ENCODE results near the gene TOR4A.

Gene TOR4A

GRCh38 chr9:137234055-137234697 is 43.4 kb upstream of the TOR4A start:
- Histone ChIP-seq H3K9me3 (ENCODE audit: severe bottlenecking) (no peaks in the 10 kb centered on the region), H3K27me3 (ENCODE audit: insufficient read depth, low read depth, severe bottlenecking) (no peaks in the 10 kb centered on the region), H3K36me3 (no peaks in the 10 kb centered on the region), H3K4me3 (ENCODE audit: low read depth, low read length) (no peak overlapping the region), H3K27ac (no peak overlapping the region)
- TF ChIP-seq CTCF (IDR thresholded peaks at IDR 0.05; ENCODE audit: low read depth, low read length): no peak
- DNase-seq: no peak

GRCh38 chr9:137234758-137235423 is 42.6 kb upstream of the TOR4A start:
- TF ChIP-seq CTCF (IDR thresholded peaks at IDR 0.05; ENCODE audit: low read depth, low read length): no peak

DNA sequence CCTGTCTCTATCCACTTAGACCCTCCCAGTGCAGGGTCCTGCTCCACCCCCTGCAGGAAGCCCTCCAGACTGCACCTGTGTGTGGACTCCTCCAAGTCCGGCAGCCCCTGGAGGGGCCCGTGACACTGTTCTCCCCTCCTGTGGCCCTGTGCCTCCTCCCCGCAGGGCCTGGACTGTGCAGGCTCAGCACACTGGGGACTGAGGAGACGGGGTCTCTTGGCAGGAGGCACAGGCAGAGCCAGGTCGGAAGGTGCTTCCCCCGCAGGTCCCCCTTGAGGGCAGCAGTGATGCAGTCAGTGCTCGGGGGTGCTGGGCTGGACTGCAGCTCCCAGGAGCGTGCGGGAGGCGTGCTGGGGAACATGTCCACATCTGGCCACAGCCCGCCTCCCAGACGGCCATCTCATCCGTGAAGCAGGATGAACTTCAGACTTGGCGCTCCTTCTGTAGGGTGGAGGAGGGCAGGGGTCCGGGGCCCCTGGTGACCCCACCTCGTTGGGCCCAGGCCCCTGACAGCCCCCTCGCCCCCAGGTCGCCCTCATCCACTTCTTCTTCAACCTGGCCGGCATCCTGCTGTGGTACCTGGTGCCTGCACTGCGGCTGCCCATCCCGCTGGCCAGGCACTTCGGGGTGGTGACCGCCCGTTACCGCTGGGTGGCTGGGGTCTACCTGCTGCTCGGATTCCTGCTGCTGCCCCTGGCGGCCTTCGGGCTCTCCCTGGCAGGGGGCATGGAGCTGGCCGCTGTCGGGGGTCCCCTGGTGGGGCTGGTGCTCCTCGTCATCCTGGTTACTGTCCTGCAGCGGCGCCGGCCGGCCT is 41.9 kb upstream of the TOR4A start:
- Histone ChIP-seq H3K36me3 (no peaks in the 10 kb centered on the region), H3K27me3 (ENCODE audit: insufficient read depth, low read depth, severe bottlenecking) (no peaks in the 10 kb centered on the region), H3K4me3 (ENCODE audit: low read depth, low read length) (peak overlapping the region; percentile 32; the same call in 1 of the 2 replicates), H3K9me3 (ENCODE audit: severe bottlenecking) (no peaks in the 10 kb centered on the region), H3K27ac (no peak overlapping the region)
- peak; percentile 0; the same call in 1 of the 2 replicates for TF ChIP-seq CTCF (IDR thresholded peaks at IDR 0.05; ENCODE audit: low read depth, low read length)
- no peak for DNase-seq

More at GRCh38 chr9:137234758-137235423, 42.6 kb upstream of the TOR4A start:
- H3K9me3 ChIP-seq (ENCODE audit: severe bottlenecking): no peaks in the 10 kb centered on the region
- no peak overlapping the region for H3K4me3 ChIP-seq (ENCODE audit: low read depth, low read length)
- no peak for DNase-seq
- no peak overlapping the region for H3K27ac ChIP-seq
- no peaks in the 10 kb centered on the region for H3K27me3 ChIP-seq (ENCODE audit: insufficient read depth, low read depth, severe bottlenecking)
- H3K36me3 ChIP-seq: no peaks in the 10 kb centered on the region

- Histone ChIP-seq H3K4me3 (ENCODE audit: low read depth, low read length) (peak overlapping the region; percentile 32), H3K36me3 (no peaks in the 10 kb centered on the region), H3K27ac (peak overlapping the region; percentile 56), H3K9me3 (ENCODE audit: severe bottlenecking) (no peaks in the 10 kb centered on the region), H3K27me3 (ENCODE audit: insufficient read depth, low read depth, severe bottlenecking) (no peaks in the 10 kb centered on the region)
- TF ChIP-seq CTCF (IDR thresholded peaks at IDR 0.05; ENCODE audit: low read depth, low read length): peak; percentile 76
- peak; percentile 83 for DNase-seq
Measured at GRCh38 chr9:137236238-137236935, 41.1 kb upstream of the TOR4A start.

DNA sequence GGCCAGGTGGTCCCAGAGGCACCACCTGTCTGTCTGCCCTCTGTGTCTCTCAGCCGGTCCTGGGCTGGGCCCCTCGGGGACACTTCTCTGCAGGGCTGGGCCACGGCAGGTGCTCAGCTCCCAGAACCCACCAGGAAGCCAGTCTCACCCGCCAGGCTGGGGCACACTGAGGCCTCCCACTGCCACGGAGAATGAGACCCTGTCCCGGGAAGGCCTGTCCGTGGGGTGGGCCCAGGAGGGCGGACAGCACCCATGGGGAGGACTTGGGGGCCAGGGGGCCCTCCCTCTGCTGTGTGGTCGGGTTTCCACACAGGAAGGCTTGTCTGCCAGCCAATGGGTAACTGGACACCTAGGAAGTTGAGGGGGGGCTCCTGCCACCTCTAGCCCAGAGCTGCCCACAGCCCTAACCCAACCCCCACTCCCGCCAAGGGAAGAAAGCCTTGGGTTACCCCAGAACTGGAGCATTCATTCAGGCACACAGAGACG is 40.5 kb upstream of the TOR4A start:
- Histone ChIP-seq H3K9me3 (ENCODE audit: severe bottlenecking) (no peaks in the 10 kb centered on the region), H3K4me3 (ENCODE audit: low read depth, low read length) (no peak overlapping the region), H3K36me3 (peaks cover 4% of the 10 kb centered on the region), H3K27me3 (ENCODE audit: insufficient read depth, low read depth, severe bottlenecking) (no peaks in the 10 kb centered on the region), H3K27ac (peak overlapping the region; percentile 56)
- TF ChIP-seq CTCF (IDR thresholded peaks at IDR 0.05; ENCODE audit: low read depth, low read length): no peak
- DNase-seq: no peak

Data from WERI-Rb-1 (cell line).